HEK293 (cell line): ENCODE data around the gene GRID2.

Source experiments
- CTCF ChIP-seq: fragments of 450-650 bp; formaldehyde crosslinking; IDR thresholded peaks from 2 replicates; pipeline ENCODE4 v1.5.1; 2016; ENCODE audit warnings: missing biosample characterization, missing genetic modification characterization
- MYNN ChIP-seq: fragments of 450-650 bp; formaldehyde crosslinking; IDR thresholded peaks from 2 replicates; pipeline ENCODE4 v1.5.1; 2016; ENCODE audit warnings: missing biosample characterization, missing genetic modification characterization, borderline replicate concordance
- REST ChIP-seq: fragments of 450-650 bp; formaldehyde crosslinking; IDR thresholded peaks from 2 replicates; pipeline ENCODE4 v1.5.1; 2016; ENCODE audit warnings: missing biosample characterization, missing genetic modification characterization
- SCRT1 ChIP-seq: fragments of 450-650 bp; formaldehyde crosslinking; IDR thresholded peaks from 2 replicates; pipeline ENCODE4 v1.5.1; 2016; ENCODE audit warnings: missing biosample characterization, missing genetic modification characterization, borderline replicate concordance
- TCF7L2 ChIP-seq: IDR thresholded peaks from 2 replicates; pipeline ENCODE4 v1.6.1; 2011; ENCODE audit warnings: low read depth, mild to moderate bottlenecking, inconsistent platforms, low read length, moderate library complexity, borderline replicate concordance
- ZNF133 ChIP-seq: fragments of 450-650 bp; formaldehyde crosslinking; IDR thresholded peaks from 2 replicates; pipeline ENCODE4 v1.5.1; 2016; ENCODE audit warnings: missing biosample characterization, missing genetic modification characterization
- ZNF362 ChIP-seq: fragments of 450-650 bp; formaldehyde crosslinking; IDR thresholded peaks from 2 replicates; pipeline ENCODE4 v1.5.1; 2016; ENCODE audit warnings: missing biosample characterization, missing genetic modification characterization
- ZNF404 ChIP-seq: fragments of 450-650 bp; formaldehyde crosslinking; IDR thresholded peaks from 2 replicates; pipeline ENCODE4 v1.5.1; 2017; ENCODE audit warnings: missing biosample characterization, missing genetic modification characterization
- ZNF843 ChIP-seq: fragments of 450-650 bp; formaldehyde crosslinking; IDR thresholded peaks from 2 replicates; pipeline ENCODE4 v1.5.1; 2016; ENCODE audit warnings: missing biosample characterization, missing genetic modification characterization
- ZSCAN23 ChIP-seq: fragments of 450-650 bp; formaldehyde crosslinking; IDR thresholded peaks from 2 replicates; pipeline ENCODE4 v1.5.1; 2016; ENCODE audit warnings: missing biosample characterization, missing genetic modification characterization
- TF ChIP-seq, protein P1 (sequence below): fragments of 450-650 bp; formaldehyde crosslinking; IDR thresholded peaks from 2 replicates; pipeline ENCODE4 v1.5.1; 2016; ENCODE audit warnings: missing biosample characterization, missing genetic modification characterization, low read depth

DNA sequence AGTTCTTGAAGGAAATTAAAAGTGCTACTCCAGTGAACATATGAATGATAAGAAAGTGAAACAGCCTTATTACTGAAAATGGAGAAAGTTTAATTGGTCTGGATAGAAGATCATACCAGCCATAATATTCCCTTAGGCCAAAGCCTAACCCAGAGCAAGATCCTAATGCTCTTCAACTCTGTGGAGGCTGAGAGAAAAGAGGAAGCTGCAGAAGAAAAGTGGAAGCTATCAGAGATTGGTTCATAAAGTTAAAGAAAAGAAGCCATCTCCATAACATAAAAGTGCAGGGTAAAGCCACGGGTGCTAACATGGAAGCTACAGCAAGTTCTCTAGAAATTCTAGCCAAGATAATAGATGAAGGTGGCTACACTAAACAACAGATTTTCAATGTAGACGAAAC is 1439.3 kb downstream of the GRID2 start:
- no peak for TF ChIP-seq CTCF (tag by site-specific recombination)
- no peak for TF ChIP-seq ZSCAN23
- TF ChIP-seq TCF7L2, result no peak
- no peak for TF ChIP-seq ZNF404 (tag by site-specific recombination)
- no peak for TF ChIP-seq ZNF133 (tag by site-specific recombination)
- no peak for TF ChIP-seq MYNN (tag by site-specific recombination)
- TF ChIP-seq REST (tag by site-specific recombination), result no peak
- TF ChIP-seq, protein P1, sequence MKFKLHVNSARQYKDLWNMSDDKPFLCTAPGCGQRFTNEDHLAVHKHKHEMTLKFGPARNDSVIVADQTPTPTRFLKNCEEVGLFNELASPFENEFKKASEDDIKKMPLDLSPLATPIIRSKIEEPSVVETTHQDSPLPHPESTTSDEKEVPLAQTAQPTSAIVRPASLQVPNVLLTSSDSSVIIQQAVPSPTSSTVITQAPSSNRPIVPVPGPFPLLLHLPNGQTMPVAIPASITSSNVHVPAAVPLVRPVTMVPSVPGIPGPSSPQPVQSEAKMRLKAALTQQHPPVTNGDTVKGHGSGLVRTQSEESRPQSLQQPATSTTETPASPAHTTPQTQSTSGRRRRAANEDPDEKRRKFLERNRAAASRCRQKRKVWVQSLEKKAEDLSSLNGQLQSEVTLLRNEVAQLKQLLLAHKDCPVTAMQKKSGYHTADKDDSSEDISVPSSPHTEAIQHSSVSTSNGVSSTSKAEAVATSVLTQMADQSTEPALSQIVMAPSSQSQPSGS (tag by site-specific recombination), result no peak
- no peak for TF ChIP-seq ZNF362 (tag by site-specific recombination)
- TF ChIP-seq SCRT1 (tag by site-specific recombination), result no peak
- no peak for TF ChIP-seq ZNF843
